Lung (tissue), 12 donors: ENCODE measurements around the gene OGDHL. TPM values are rescaled to one million over a fixed set of nuclear protein-coding genes. Genes with fewer than 3 reads are reported as not detected.

ENCODE experiments used
- ATAC-seq: fragments of 200-7000 bp; cut with Tn5 transposase; one replicate; pipeline ENCODE4 v1.9.1; 2020; ENCODE audit warnings: moderate number of reproducible peaks; ENCODE audit not compliant: insufficient read depth, low FRiP score
- DNase-seq, 3 donors: peaks; one replicate each; pipeline ENCODE4 v3.0.0-alpha.2; 2013 to 2017
- H3K27ac ChIP-seq, 2 donors: one replicate each; pipeline ENCODE4 v1.5.1; 2013; ENCODE audit warnings: mild to moderate bottlenecking in 2 of 2, moderate library complexity in 2 of 2, control low read depth in 1 of 2, inconsistent platforms in 1 of 2, low read depth in 1 of 2, low read length in 1 of 2
- H3K27me3 ChIP-seq, 3 donors: one replicate each; pipeline ENCODE4 v1.5.1; 2013; ENCODE audit warnings: low read length in 2 of 3; ENCODE audit not compliant: control insufficient read depth in 3 of 3, insufficient read depth in 3 of 3
- H3K36me3 ChIP-seq, 4 donors: one replicate each; pipeline ENCODE4 v1.5.1; 2013; ENCODE audit warnings: low read length in 4 of 4, mild to moderate bottlenecking in 1 of 4, moderate library complexity in 1 of 4; ENCODE audit not compliant: control insufficient read depth in 4 of 4, insufficient read depth in 4 of 4
- H3K4me1 ChIP-seq, 5 donors: one replicate each; pipeline ENCODE4 v1.5.1; 2013; ENCODE audit warnings: low read length in 5 of 5, mild to moderate bottlenecking in 2 of 5, moderate library complexity in 1 of 5; ENCODE audit not compliant: control insufficient read depth in 5 of 5, insufficient read depth in 5 of 5
- H3K4me3 ChIP-seq: one replicate; pipeline ENCODE4 v1.5.1; 2013; ENCODE audit warnings: mild to moderate bottlenecking, control low read depth, moderate library complexity
- H3K9ac ChIP-seq, 2 donors: one replicate each; pipeline ENCODE4 v1.5.1; 2013; ENCODE audit warnings: low read length in 2 of 2, control low read depth in 1 of 2; ENCODE audit not compliant: insufficient read depth in 1 of 2
- H3K9me3 ChIP-seq, 4 donors: one replicate each; pipeline ENCODE4 v1.5.1; 2013; ENCODE audit warnings: low read length in 3 of 4, mild to moderate bottlenecking in 1 of 4, moderate library complexity in 1 of 4; ENCODE audit not compliant: control insufficient read depth in 4 of 4, insufficient read depth in 3 of 4
- CTCF ChIP-seq: IDR thresholded peaks from 2 replicates; pipeline ENCODE4 v1.5.1; 2012; ENCODE audit warnings: mild to moderate bottlenecking; ENCODE audit errors: control extremely low read depth, extremely low read depth
- WGBS, 2 donors: extraction: QIAGEN DNeasy Blood & Tissue Kit; methylation state at CpG; one replicate each; pipeline ENCODE4 v1.1.7; 2013; 5-methylcytosine and 5-hydroxymethylcytosine counted together
- polyA plus RNA-seq, 2 donors: library from polyadenylated mRNA; stranded (reverse); fragments of 200-250 nt; gene quantifications; one replicate each; pipeline ENCODE4 v1.2.1, GENCODE V29; 2013
- total RNA-seq, 2 donors: library from RNA; depleted of rRNA in 1 of 2; stranded (reverse); fragments of >200 nt in 1 of 2; gene quantifications; one replicate each; pipeline ENCODE4 v1.2.1, GENCODE V29; 2014 to 2021
- donor health status: control.
- donor health status: control.
- donor health status: Bipolar disorder and iron deficiency.
- donor health status: healthy.
- donor health status: DM: yes; HTN: yes; CAD: no.

OGDHL gene
- total and polyA plus RNA-seq, 4 donors = 0.06 to 0.86 (median 0.15) TPM

- H3K36me3 ChIP-seq = no peaks in the 10 kb centered on the region
- H3K9me3 ChIP-seq = peaks cover 0 to 19% (median 4%) of the 10 kb centered on the region in 4 donors
- TF ChIP-seq CTCF = no peak
- DNase-seq (no peak), ATAC-seq (no peak)
- no peak overlapping the region for H3K27ac ChIP-seq
- H3K9ac ChIP-seq = no peak overlapping the region
- H3K4me3 ChIP-seq = no peak overlapping the region
- H3K4me1 ChIP-seq = no peaks in the 10 kb centered on the region
- H3K27me3 ChIP-seq = peaks cover 0 to 60% (median 42%) of the 10 kb centered on the region in 3 donors
- 9 to 10% methylated on average over 12 of the region's 12 CpGs for WGBS, 2 donors
These were observed 71.3 kb downstream of the OGDHL start for GRCh38 chr10:49690698-49691356.

- no peaks in the 10 kb centered on the region for H3K36me3 ChIP-seq
- no peak overlapping the region for H3K27ac ChIP-seq
- H3K27me3 ChIP-seq = peaks cover 0 to 60% (median 42%) of the 10 kb centered on the region in 3 donors
- 12 to 17% methylated on average over 12 of the region's 12 CpGs for WGBS, 2 donors
- no peak for TF ChIP-seq CTCF
- no peak overlapping the region for H3K4me3 ChIP-seq
- DNase-seq = no peak
- no peaks in the 10 kb centered on the region for H3K4me1 ChIP-seq
- no peak overlapping the region for H3K9ac ChIP-seq
- H3K9me3 ChIP-seq = peaks cover 0 to 19% (median 4%) of the 10 kb centered on the region in 4 donors
- no peak for ATAC-seq
These were observed 72.1 kb downstream of the OGDHL start for GRCh38 chr10:49689882-49690510.

DNA sequence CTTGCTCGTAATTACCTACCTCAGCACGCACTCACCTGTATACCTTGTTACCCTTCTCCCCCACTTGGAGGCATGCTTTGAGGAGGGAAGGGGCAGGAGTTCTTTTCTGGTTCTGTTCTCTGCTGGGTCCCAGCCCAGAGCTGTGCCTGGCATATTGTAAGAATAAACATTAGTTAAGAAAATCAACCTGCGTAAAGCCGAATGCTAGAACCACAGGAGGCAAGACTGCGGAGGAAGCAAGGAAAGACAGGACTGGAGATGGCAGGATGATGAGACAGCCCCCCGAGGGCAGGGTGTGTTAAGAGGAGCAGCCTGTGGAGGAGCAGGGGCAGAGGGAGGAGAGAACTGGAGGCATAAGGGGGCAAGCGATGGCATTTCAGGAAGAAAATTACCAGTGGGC is 73.2 kb downstream of the OGDHL start:
- peaks cover 0 to 62% (median 42%) of the 10 kb centered on the region in 3 donors for H3K27me3 ChIP-seq
- H3K4me1 ChIP-seq = no peaks in the 10 kb centered on the region
- no peak overlapping the region for H3K27ac ChIP-seq
- WGBS, 2 donors = 17 to 21% methylated on average over 7 of the region's 7 CpGs
- no peaks in the 10 kb centered on the region for H3K36me3 ChIP-seq
- ATAC-seq = no peak
- H3K4me3 ChIP-seq = no peak overlapping the region
- DNase-seq = no peak
- TF ChIP-seq CTCF = no peak
- H3K9ac ChIP-seq = no peak overlapping the region
- peaks cover 0 to 17% (median 4%) of the 10 kb centered on the region in 4 donors for H3K9me3 ChIP-seq
